HG03196 (cell line): ENCODE data around the gene GSTM5.
"Not testable (repeated sequence)": the region's sequence is repeated elsewhere in the genome, so short reads cannot be mapped to it uniquely, and the experiment has no call there.

Source experiments
- ATAC-seq: cut with Tn5 transposase; IDR thresholded peaks from one replicate; pipeline ENCODE4 v1.9.1; 2021; ENCODE audit not compliant: unreplicated experiment

Gene GSTM5

DNA sequence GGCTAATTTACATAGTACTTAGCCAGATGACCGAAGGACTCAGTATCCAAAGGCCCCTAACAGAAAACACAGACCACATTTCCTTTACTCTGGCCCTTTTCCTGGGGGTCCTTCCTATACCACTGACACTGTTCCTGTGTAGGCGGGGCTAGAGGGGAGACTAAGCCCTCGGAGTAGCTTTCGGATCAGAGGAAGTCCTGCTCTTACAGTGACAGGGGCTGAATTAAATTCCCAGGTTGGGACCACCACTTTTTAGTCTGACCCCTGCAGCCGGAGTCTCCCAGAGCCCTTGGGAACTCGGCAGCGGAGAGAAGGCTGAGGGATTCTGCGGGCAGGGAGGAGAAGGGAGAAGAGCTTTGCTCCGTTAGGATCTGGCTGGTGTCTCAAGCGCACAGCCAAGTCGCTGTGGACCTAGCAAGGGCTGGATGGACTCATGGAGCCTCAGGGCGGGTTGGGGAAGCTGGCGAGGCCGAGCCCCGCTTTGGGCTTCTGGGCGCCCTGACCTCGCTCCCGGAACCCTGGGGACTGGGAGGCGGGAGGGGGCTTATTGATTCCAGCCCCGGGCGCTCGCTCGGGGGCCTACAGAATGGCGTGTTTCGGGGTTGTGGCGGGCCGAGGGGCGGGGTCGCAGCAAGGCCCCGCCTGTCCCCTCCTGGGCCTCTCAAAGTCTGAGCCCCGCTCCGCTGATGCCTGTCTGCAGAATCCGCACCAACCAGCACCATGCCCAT lies at the start of gene GSTM5:
Gene GSTM5, plus strand, starts transcription at position 659 of the 728 bp plus-strand sequence. Its CDS starts 62 bp downstream, at position 721.
- not testable (repeated sequence) for ATAC-seq

DNA sequence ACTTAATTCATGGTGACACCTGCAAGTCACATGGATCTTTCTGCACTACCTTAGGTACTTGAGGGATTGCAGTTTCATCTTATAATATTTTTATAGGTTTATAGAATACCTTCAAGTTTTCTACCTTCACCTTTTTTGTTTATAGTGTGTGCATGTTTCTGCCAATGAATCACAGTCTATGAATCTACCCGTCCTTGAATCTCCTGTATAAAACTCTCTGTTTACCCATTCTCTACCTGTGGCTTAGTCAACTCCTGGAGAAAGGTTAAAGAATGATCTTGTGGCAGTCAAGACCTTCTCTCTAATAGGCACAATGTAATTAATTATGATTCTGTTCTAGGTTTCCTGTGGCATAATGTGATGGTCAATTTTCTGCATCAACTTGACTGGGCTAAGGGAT lies 47.4 kb upstream of the GSTM5 start:
- no peak for ATAC-seq

DNA sequence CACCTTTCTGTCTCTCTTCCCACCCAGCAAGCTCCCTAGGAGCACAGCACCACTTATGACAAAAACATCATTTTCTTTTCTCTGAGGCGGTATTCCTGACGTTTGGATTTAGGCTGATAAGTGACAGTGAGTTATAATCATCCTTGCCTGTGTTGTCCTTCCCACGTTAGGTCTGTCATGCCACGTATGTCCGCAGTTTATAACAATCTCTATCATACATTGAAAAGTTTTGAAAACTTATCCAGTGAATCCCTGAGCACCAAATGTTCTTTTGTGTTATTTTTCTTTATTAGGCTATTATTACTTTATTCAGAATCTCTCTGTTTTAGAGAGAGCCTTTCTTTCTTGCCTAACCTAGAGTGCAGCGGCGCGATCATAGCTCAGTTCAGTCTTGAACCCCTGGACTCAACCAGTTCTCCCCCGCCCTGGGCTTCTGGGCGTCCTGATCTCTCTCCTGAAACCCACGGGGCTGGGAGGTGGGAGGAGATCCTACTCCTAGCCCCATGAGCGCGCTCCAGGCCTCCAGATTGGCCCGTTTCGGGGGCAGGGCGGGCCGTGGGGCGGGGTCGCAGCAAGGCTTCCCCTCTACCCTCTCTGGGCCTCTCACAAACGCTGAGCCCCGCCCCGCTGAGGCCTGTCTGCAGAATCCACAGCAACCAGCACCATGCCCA lies 44.5 kb upstream of the GSTM5 start, which contains the start of gene GSTM2:
Gene GSTM2, plus strand, starts transcription at position 606 of the 671 bp plus-strand sequence. Its CDS starts 59 bp downstream, at position 665.
- ATAC-seq: peak; percentile 86

DNA sequence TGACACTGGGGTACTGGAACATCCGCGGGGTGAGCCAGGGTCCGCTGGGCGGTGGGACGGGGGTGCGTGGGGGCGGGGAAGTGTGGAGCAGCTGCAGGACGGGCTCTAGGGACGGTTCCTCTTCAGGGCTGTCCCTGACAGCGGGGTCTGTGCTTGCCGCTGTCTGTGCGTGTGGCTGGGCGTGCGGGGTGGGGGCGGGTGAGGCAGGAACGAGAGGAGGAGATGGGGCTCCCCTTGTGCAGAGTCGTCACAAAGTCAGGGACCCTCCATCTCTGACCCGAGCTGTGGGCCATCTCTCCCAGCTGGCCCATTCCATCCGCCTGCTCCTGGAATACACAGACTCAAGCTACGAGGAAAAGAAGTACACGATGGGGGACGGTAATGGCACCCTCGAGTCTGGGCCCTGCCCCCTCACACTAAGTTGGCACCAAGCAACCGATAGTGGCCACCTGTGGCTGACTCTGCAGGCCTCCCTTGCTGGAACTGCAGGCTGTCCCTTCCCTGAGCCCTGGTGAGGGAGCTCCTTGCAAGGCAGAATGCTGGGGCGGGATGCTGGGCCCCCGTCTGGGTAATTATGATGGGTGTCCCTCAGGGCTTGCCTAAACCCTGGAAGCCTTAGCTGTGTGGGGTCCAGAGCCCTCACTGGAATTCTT lies 43.8 kb upstream of the GSTM5 start:
- ATAC-seq: peak; percentile 10

DNA sequence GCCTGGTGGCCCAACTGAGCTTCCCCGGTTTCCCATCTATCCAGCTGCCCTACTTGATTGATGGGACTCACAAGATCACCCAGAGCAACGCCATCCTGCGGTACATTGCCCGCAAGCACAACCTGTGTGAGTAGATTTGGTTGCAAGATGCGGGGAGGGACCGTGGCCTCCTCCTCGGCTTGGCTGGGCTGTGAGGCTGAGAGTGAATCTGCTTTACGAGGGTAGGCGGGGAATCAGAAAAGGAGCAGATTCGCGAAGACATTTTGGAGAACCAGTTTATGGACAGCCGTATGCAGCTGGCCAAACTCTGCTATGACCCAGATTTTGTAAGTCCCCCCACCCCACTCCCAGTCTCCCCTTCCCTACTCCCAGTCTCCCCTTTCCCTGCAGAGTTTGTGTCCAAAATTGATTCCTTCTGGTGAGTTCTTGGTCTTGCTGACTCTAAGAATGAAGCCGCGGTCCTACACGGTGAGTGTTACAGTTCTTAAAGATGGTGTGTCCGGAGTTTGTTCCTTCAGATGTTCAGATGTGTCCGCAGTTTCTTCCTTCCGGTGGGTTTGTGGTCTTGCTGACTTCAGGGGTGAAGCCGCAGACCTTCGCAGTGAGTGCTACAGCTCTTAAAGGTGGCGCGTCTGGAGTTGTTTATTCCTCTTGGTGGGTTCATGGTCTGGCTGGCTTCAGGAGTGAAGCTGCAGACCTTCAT lies 42.7 kb upstream of the GSTM5 start:
- ATAC-seq: no peak

DNA sequence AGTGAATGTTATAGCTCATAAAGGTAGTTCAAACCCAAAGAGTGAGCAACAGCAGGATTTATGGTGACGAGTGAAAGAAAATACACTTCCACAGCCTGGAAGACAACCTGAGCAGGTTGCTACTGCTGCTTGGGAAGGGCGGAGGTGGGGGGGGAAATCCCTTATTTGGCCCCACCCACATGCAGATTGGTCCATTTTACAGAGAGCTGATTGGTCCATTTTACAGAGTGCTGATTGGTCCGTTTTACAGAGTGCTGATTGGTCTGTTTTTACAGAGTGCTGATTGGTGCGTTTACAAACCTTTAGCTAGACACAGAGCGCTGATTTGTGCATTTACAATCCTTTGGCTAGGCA lies 42.1 kb upstream of the GSTM5 start:
- ATAC-seq: not testable (repeated sequence)

DNA sequence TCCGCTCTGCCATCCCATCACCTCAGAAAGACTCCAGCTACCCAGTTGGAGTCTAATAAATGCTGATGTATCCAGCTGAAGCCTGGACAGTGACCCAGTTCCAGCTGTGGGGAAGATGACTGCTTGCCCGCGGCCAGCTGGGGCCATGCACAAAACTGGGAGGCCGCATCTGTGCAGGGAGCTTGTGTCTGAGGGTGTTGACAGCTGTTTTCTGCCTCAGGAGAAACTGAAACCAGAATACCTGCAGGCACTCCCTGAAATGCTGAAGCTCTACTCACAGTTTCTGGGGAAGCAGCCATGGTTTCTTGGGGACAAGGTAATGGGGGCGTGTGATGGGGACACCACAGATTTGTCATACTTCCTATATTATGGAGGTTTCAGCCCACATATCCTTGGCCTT lies 41.0 kb upstream of the GSTM5 start:
- no peak for ATAC-seq

DNA sequence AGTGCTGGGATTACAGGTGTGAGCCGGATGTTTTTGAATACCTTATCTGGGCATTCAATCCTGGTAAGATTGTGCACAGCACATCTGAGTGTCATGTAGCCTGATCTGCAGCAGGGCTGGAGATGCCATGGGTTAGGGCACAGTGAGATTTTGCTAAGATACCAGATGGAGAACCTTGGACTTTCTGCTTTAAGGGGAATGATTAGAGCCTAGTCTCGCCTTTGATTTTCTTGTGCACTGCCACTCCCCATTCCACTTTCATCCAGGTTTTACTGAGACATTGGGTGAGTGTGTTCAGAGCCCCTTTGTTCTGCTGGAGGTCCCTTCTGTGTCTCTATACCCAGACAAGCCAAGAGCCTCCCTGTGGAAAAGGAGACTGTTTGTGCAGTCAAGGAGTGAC lies 38.2 kb upstream of the GSTM5 start:
- ATAC-seq: not testable (repeated sequence)

DNA sequence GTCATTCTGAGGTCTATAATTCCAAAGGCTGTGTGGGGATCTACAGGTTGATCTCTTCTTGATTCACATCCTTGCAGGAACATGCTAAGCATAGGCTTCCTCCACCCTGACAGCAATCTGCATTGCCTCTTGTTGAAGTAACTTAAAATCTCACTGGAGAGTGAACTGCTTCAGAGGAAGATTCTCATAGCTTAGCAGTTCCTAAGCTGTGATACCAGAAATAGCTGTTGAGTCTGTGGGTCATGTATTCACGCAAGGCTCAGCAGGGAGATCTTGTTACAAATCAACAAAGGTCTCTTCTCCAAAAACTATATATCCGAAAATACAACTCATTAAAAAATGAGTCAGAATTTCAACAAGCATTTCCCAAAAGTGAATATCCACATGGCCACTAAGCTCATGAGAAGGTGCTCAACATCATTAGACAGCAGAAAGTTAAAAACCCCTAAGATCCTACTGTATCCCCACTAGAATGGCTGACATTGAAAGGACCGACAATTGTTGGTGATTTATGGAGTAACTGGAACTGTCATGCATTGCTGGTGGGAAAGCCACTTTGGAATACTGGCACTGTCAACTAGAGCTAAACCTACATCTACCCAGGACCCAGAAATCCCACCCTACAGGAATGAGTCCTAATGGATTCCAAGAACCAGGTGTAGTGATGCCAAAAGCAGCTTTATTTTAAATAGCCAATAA lies 35.2 kb upstream of the GSTM5 start:
- ATAC-seq: not testable (repeated sequence)

DNA sequence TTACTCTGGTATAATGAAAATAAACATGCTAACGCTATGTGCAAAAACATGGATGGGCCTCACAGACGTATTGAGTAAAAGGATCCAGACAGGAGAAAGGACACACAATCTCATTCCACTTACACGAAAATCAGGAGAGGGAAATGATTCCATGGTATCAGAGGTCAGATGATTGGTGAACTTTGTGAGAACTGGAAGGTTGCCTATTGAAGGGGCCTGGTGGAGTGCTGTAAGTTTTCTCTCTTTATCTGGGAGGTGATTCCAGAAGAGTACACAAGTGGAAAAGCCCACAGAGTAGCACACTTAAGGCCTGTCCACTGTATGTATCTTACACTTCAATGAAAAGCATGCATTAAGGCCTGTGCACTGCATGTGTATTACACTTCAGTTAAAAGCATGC lies 34.6 kb upstream of the GSTM5 start:
- no peak for ATAC-seq

DNA sequence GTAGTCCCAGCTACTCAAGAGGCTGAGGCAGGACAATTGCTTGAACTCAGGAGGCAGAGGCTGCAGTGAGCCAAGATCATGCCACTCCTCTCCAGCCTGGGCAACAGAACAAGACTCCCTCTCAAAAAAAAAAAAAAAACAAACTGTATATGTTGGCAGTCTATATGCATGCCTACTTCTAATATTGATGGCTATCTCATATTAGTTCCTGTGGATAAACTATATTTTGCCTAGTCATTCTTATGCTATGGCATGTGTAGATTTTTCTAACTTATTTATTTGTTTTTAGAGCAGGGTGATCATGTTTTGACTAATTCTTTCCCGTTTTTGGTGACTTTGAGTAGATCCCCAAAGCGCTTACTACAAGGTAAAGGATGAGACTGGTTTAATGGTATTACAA lies 33.4 kb upstream of the GSTM5 start:
- not testable (repeated sequence) for ATAC-seq

DNA sequence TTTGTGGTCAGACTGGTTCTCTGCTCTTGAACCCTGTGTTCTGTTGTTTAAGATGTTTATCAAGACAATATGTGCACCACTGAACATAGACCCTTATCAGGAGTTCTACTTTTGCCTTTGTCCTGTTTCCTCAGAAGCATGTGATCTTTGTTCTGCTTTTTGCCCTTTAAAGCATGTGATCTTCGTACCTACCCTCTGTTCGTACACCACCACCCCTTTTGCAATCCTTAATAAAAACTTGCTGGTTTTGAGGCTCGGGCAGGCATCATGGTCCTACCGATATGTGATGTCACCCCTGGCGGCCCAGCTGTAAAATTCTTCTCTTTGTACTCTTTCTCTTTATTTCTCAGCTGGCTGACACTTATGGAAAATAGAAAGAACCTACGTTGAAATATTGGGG lies 27.3 kb upstream of the GSTM5 start:
- not testable (repeated sequence) for ATAC-seq

DNA sequence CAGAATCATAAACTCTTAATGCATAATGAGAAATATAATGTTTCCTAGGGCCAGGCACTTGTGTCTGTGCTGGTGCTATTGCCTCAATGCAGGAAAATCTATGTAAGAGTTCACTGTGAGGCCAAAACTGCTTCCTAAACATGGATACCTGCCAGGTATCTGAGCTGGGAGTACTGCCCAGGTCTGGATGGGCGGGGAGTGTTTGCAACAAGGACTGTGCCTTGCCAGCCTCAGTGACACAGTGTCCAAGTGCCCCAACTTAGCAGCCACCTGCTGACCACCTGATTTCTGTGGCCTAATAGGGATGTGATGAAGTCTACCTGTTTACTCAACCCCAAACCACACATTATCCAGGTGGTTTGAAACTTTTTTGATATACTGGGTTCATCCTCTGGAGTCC lies 26.7 kb upstream of the GSTM5 start:
- ATAC-seq: not testable (repeated sequence)

DNA sequence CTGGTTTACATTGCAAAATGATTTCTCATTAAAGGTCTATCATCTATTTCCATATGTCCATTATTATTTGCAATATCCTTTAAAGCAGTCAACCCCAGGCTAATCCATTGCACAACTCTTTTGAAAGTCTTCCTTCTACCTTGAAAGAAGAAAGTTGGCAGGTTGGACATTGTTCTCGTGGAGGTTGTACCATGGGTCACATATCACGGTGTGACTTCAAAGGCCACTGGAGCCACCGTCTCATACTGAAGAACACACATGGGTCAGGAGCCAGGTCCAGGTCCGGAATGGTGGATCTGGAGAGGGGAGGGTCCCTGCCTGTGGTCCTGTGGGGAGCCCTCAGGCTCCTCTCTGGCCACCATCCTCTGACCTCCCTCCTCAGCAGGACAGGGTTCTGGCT lies 26.2 kb upstream of the GSTM5 start:
- not testable (repeated sequence) for ATAC-seq

DNA sequence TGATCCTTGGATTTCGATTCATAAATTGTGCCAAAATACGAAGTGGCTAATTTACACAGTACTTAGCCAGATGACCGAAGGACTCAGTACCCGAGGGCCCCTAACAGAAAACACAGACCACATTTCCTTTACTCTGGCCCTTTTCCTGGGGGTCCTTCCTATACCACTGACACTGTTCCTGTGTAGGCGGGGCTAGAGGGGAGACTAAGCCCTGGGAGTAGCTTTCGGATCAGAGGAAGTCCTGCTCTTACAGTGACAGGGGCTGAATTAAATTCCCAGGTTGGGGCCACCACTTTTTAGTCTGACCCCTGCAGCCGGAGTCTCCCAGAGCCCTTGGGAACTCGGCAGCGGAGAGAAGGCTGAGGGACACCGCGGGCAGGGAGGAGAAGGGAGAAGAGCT lies 24.9 kb upstream of the GSTM5 start:
- ATAC-seq: not testable (repeated sequence)

DNA sequence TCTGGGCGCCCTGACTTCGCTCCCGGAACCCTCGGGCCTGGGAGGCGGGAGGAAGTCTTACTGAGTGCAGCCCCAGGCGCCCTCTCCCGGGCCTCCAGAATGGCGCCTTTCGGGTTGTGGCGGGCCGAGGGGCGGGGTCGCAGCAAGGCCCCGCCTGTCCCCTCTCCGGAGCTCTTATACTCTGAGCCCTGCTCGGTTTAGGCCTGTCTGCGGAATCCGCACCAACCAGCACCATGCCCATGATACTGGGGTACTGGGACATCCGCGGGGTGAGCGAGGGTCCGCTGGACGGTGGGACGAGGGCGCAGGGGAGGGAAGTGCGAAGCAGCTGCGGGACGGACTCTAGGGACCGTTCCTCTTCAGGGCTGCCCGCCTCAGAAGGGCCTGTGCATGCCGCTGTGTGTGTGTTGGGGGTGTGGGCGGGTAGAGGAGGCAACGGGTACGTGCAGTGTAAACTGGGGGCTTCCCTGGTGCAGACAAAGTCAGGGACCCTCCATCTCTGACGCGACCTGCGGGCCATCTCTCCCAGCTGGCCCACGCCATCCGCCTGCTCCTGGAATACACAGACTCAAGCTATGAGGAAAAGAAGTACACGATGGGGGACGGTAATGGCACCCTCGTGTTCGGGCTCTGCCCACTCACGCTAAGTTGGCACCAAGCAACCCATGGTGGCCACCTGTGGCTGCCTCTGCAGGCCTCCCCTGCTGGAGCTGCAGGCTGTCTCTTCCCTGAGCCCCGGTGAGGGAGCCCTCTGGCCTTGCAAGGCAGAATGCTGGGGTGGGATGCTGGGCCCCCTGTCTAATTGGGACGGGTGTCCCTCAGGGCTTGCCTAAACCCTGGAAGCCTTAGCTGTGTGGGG lies 24.2 kb upstream of the GSTM5 start, which contains the start of gene GSTM1:
Gene GSTM1, plus strand, starts transcription at position 177 of the 859 bp plus-strand sequence. Its CDS starts 57 bp downstream, at position 234.
- ATAC-seq: peak; percentile 95

DNA sequence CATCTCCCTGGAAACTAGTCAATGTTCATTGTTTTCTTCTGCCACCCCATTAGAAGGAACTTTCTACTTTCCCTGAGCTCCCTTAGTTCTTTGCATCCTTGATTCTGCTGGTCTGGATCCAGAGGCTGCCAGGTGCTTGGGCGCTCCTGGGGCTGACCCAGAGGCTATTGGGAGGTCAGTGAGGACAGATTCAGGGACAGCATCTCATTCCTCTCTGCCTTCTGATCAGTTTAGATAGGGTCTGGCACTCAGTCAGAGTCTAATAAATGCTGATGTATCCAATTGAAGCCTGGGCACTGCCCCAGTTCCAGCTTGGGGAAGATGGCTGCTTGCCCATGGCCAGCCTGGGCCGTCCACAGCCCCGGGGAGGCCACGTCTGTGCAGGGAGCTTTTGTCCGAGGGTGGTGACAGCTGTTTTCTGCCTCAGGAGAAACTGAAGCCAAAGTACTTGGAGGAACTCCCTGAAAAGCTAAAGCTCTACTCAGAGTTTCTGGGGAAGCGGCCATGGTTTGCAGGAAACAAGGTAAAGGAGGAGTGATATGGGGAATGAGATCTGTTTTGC lies 22.1 kb upstream of the GSTM5 start:
- ATAC-seq: no peak

DNA sequence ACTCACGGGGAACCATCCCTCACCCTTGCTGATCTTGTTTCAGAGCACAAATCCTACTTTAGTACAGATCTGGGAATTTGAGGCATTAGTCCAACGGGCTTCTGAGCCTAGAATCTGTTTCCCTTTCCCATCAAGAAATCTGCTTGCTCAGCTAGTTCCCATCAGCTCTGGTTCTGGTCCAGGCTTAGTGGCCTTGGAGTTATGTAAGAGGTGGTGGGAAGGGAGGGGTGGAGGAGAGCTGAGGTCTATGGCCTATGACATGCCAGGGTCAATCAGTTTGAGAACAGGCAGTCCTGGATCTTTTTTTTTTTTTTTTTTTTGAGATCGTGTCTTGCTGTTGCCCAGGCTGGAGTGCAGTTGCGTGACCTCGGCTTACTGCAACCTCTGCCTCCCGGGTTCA lies 20.3 kb upstream of the GSTM5 start:
- no peak for ATAC-seq

DNA sequence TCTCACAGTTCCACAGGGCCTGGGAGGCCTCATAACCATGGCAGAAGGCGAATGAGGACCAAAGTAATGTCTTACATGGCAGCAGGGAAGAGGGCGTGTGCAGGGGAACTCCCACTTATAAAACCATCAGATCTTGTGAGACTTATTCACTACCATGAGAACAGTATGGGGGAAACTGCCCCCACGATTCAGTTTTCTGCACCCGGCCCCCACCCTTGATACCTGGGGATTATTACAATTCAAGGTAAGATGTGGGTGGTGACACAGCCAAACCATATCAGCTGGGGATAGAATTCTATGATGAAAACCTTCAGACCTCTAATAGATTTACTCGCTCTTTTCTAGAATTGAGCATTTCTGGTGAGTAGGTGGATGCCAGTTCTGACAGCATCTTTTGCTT lies 17.7 kb upstream of the GSTM5 start:
- ATAC-seq: not testable (repeated sequence)
